ENCODE data around the gene ABL1.

Gene ABL1

DNA sequence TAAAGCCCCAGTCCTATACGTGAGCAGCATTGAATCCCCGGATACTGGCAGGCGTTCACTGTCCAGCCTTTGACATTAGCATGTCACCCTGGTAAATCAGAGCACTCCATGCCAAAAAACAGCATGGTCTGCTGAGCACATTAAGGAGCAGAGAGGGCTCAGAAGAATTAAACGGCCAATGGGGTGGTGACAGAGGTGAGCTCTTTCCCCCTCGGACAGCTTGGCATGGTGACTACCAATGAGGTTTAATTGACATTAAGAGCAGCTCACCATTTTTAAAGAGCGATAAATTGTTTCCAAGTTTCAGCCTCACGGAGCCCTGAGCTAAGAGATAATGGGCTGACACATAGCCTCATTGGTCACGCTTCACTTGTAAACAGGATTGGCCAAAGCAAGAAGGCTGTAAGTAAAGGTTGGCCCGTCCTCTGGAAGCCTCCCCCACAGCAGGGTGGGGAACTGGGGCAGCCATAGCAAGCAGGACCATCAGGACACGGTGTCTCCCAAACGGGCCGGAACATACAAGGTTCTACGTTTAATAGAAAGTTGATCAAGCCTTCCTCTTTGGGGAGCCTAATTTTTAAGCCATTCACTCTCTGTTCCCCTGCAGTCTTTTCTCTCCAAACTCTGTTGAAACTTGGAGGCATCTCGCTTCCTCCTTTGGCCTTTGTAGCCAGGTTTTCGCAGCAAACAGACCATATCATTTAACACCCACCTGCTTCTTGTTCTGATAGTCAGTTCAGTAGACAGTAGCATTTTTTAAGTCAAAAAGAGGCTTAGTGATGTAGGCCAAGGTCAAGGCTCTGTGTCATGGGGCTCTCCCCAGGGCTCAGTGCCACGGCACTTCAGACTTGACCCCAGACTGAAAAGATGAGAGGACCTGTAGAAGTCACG is 35.7 kb downstream of the ABL1 start:
- DNase-seq (ENCODE audit: low read depth in 1 of 2, low spot score in 1 of 2) = no peak

- no peak for DNase-seq (ENCODE audit: low read depth in 1 of 2, low spot score in 1 of 2)
Observed at GRCh38 chr9:130871395-130872062, 36.5 kb downstream of the ABL1 start.

- DNase-seq (ENCODE audit: low read depth in 1 of 2, low spot score in 1 of 2) = no peak
Observed at GRCh38 chr9:130872093-130872492, 37.0 kb downstream of the ABL1 start.

GRCh38 chr9:130872508-130872907 is 37.5 kb downstream of the ABL1 start:
- DNase-seq (ENCODE audit: low read depth in 1 of 2, low spot score in 1 of 2) = no peak

DNA sequence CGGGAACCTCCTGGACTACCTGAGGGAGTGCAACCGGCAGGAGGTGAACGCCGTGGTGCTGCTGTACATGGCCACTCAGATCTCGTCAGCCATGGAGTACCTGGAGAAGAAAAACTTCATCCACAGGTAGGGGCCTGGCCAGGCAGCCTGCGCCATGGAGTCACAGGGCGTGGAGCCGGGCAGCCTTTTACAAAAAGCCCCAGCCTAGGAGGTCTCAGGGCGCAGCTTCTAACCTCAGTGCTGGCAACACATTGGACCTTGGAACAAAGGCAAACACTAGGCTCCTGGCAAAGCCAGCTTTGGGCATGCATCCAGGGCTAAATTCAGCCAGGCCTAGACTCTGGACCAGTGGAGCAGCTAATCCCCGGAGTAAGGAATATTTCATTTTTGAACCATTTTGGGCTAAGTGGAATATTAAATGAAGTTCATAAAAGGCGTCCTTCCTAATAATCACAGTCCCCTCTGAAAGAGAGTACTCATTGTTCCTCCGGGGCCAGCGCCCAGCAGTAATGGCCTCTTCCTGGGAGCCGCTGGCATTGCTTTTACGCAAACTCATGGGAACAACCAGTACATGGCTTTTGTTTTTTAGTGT is 38.0 kb downstream of the ABL1 start:
- DNase-seq (ENCODE audit: low read depth in 1 of 2, low spot score in 1 of 2) = no peak

DNA sequence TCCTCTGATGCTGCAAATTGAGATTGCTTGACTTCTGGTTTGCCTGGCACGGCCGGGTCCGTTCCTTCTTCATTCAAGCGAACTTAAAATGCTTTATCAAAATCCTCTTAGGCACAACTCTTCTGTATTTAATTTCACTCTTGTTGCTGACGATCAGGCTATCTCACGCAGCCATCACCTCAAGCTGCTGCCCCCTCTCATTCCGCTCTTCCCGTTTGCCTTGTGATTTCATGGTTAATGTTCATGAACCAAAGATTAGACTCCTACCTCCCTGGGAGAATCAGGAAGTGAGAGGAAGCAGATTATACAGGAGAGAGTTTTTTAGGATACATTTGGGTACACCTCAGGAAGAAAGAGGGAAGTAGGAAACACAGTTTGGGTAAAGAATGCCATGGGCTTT is 38.9 kb downstream of the ABL1 start:
- no peak for DNase-seq (ENCODE audit: low read depth in 1 of 2, low spot score in 1 of 2)

DNA sequence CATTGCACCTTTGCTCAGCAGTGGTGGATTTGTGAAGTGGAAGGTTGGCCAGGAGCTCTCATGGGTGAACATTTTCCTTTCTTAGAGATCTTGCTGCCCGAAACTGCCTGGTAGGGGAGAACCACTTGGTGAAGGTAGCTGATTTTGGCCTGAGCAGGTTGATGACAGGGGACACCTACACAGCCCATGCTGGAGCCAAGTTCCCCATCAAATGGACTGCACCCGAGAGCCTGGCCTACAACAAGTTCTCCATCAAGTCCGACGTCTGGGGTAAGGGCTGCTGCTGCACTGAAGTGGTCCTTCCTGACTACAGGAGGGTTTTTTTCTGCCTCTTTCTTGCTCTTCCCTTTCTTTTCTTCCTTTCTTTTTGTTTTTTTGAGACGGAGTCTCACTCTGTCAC is 39.7 kb downstream of the ABL1 start:
- no peak for DNase-seq (ENCODE audit: low read depth in 1 of 2, low spot score in 1 of 2)

- DNase-seq (ENCODE audit: low read depth in 1 of 2, low spot score in 1 of 2) = no peak
Observed at GRCh38 chr9:130877300-130877699, 42.2 kb downstream of the ABL1 start.

DNA sequence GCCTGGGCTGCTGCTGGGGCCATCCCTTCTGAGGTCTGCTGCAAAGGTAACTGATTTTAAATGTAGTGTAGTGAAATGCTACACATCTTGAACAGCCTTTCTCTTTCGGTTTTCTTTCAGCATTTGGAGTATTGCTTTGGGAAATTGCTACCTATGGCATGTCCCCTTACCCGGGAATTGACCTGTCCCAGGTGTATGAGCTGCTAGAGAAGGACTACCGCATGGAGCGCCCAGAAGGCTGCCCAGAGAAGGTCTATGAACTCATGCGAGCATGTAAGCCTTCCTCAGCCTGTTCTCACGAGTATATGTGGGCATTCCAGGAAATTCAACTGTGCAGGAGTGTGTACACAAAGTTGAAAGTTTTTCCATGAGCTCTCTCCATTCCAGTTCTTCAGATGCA is 43.2 kb downstream of the ABL1 start:
- no peak for DNase-seq (ENCODE audit: low read depth in 1 of 2, low spot score in 1 of 2)

GRCh38 chr9:130879863-130880411 is 44.9 kb downstream of the ABL1 start:
- DNase-seq (ENCODE audit: low read depth in 1 of 2, low spot score in 1 of 2) = no peak

DNA sequence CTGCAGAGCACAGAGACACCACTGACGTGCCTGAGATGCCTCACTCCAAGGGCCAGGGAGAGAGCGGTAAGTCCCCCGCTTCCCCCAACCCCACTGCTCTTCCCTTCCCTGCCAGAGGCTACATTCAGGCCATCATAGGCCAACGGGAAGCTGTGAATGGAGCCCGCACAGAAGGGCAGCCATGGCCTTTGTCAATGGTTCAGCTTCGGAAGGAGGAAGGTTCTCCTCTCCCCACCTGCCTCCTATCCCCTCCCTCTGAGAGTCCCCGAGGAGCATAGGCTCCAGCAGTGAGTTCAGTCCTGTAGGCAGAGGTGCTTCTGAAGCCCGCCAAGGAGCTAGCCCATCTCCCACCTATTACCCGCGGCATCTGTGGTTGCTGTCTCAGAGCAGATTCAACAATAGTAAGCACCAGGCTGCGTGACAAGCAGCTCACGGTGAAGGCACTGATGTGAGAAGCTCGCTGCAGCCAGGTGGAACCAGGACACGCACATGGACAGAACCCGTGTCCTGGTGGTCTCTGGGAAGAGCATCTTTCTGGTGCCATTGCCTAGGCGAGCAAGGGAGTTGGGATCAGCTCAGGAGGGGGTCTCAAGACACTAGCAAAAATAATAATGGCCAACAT is 45.7 kb downstream of the ABL1 start:
- DNase-seq (ENCODE audit: low read depth in 1 of 2, low spot score in 1 of 2) = no peak

DNA sequence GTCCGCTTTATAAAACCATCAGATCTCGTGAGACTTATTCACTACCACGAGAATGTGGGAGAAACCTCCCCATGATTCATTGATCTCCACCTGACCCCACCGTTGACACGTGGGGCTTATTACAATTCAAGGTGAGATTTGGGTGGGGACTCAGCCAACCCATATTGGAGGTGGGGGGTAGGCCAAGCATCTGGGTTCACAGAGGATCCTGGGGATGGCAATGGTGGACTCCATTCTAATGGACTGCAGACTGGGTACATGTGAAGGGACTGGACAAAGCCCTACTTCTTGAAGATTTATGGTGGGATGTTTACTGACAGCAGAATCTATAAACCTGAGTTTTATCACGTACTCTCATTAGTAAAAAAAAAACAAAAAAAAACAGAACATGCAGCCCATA is 46.5 kb downstream of the ABL1 start:
- no peak for DNase-seq (ENCODE audit: low read depth in 1 of 2, low spot score in 1 of 2)

- no peak for DNase-seq (ENCODE audit: low read depth in 1 of 2, low spot score in 1 of 2)
Observed at GRCh38 chr9:130882696-130883225, 47.7 kb downstream of the ABL1 start.

DNA sequence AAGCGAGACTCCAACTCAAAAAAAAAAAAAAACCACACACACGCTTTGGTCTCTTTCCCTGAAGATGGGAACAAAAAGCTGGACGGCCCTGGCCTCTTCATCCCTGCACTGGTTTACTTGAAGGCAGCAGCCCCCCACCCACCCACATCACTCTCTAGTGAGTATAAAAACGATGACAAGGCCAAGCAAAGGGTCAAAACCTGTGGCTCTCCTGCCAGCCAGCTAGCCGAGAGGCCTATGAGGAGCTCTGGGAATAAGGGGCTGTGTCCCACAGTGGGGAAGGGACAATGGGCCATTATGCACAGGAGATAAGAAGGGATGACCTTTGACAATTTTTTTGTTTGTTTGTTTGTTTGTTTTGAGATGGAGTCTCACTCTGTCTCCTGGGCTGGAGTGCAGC is 48.4 kb downstream of the ABL1 start:
- no peak for DNase-seq (ENCODE audit: low read depth in 1 of 2, low spot score in 1 of 2)

DNA sequence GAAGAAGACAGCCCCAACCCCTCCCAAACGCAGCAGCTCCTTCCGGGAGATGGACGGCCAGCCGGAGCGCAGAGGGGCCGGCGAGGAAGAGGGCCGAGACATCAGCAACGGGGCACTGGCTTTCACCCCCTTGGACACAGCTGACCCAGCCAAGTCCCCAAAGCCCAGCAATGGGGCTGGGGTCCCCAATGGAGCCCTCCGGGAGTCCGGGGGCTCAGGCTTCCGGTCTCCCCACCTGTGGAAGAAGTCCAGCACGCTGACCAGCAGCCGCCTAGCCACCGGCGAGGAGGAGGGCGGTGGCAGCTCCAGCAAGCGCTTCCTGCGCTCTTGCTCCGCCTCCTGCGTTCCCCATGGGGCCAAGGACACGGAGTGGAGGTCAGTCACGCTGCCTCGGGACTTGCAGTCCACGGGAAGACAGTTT is 49.1 kb downstream of the ABL1 start:
- DNase-seq (ENCODE audit: low read depth in 1 of 2, low spot score in 1 of 2) = no peak

DNA sequence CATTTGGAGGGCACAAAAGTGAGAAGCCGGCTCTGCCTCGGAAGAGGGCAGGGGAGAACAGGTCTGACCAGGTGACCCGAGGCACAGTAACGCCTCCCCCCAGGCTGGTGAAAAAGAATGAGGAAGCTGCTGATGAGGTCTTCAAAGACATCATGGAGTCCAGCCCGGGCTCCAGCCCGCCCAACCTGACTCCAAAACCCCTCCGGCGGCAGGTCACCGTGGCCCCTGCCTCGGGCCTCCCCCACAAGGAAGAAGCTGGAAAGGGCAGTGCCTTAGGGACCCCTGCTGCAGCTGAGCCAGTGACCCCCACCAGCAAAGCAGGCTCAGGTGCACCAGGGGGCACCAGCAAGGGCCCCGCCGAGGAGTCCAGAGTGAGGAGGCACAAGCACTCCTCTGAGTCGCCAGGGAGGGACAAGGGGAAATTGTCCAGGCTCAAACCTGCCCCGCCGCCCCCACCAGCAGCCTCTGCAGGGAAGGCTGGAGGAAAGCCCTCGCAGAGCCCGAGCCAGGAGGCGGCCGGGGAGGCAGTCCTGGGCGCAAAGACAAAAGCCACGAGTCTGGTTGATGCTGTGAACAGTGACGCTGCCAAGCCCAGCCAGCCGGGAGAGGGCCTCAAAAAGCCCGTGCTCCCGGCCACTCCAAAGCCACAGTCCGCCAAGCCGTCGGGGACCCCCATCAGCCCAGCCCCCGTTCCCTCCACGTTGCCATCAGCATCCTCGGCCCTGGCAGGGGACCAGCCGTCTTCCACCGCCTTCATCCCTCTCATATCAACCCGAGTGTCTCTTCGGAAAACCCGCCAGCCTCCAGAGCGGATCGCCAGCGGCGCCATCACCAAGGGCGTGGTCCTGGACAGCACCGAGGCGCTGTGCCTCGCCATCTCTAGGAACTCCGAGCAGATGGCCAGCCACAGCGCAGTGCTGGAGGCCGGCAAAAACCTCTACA is 49.8 kb downstream of the ABL1 start:
- no peak for DNase-seq (ENCODE audit: low read depth in 1 of 2, low spot score in 1 of 2)

- DNase-seq (ENCODE audit: low read depth in 1 of 2, low spot score in 1 of 2) = no peak
Observed at GRCh38 chr9:130885484-130886375, 50.7 kb downstream of the ABL1 start.

GRCh38 chr9:130886981-130887380 is 51.9 kb downstream of the ABL1 start:
- DNase-seq (ENCODE audit: low read depth in 1 of 2, low spot score in 1 of 2) = no peak

DNA sequence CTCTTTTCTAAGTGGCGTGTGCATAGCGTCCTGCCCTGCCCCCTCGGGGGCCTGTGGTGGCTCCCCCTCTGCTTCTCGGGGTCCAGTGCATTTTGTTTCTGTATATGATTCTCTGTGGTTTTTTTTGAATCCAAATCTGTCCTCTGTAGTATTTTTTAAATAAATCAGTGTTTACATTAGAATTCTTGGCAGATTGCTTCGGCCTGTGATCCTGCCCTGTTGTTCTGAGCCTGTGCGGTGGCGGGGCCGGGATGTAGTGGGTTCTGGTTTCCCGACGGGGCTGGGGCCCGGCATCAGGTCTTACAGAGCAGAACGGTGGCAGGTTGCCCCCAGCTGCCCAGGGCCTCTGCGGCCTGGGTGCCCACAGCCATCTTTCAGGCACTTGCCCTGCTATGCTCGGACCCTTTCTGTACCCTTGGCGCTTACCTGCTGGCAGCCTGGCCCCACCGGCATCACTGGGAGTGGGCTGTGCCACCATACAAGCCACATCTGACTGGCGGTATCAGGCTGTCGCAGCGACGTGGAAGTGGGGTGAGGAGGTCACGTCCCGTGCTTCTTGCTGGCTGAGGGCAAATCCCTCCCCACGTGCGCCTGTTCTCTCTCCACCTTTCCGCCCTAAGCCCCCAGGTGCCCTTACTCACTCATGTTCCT is 52.6 kb downstream of the ABL1 start:
- no peak for DNase-seq (ENCODE audit: low read depth in 1 of 2, low spot score in 1 of 2)

Measured in activated T-helper 1 cell treated with anti-CD3 and anti-CD28 coated beads, Interleukin-2, amount 50 U/mL, for 16 hours (primary cell).